Tibial nerve (tissue), 3 donors: ENCODE results near the gene IQCN.

Experiments used
- POLR2A ChIP-seq, 2 donors: fragments of 450-650 bp; IDR thresholded peaks; one replicate each; pipeline ENCODE4 v1.6.1; 2017; ENCODE audit warnings: antibody characterized with exemption in 2 of 2, mild to moderate bottlenecking in 2 of 2, moderate library complexity in 2 of 2
- TF ChIP-seq, protein P1 (sequence below), 5 experiments: fragments of 200-600 bp in 3 of 5; fragments of 450-650 bp in 2 of 5; sonication (generic) in 3 of 5; IDR thresholded peaks; one replicate each; pipeline ENCODE4 v1.5.1; 2016 to 2019; ENCODE audit warnings: antibody characterized with exemption in 5 of 5, mild to moderate bottlenecking in 3 of 5, moderate library complexity in 2 of 5

DNA sequence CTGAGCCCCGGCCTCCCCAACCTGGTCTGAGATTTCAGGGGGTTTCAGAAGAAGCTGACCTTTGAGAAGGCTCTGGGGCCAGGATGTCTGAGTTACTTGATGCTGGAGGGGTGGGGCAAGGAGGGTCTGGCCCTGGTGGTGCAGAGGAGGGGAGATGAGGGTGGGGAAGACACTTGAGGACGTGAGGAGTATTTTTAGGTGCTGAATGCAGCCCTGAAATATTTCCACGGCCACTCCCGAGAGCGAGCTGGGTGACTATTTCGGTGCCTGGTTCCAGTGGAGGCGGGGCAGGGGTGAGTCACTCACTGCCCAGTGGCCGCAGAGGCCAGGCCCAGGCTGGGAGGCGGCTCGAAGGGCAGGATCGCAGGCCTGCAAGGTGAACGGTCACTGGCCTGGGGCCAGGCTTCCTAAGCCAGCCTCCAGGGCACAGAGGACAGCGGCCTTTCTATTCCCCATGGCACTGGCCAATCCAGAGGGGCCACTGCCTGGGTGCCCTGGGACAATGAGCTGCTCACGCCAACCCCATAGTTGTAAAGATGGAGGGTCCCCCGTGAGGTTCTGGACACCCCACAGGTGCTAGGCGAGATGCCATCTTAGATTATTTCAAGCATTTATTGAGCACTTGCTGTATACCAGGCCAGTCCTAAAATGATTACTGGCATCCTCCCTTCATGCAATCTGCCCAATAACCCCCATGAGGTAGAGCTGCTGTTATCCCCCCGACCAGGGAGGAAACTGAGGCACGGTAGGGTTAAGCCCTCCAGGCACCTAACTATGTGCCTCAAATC lies 26.9 kb upstream of the IQCN start:
- TF ChIP-seq, protein P1, sequence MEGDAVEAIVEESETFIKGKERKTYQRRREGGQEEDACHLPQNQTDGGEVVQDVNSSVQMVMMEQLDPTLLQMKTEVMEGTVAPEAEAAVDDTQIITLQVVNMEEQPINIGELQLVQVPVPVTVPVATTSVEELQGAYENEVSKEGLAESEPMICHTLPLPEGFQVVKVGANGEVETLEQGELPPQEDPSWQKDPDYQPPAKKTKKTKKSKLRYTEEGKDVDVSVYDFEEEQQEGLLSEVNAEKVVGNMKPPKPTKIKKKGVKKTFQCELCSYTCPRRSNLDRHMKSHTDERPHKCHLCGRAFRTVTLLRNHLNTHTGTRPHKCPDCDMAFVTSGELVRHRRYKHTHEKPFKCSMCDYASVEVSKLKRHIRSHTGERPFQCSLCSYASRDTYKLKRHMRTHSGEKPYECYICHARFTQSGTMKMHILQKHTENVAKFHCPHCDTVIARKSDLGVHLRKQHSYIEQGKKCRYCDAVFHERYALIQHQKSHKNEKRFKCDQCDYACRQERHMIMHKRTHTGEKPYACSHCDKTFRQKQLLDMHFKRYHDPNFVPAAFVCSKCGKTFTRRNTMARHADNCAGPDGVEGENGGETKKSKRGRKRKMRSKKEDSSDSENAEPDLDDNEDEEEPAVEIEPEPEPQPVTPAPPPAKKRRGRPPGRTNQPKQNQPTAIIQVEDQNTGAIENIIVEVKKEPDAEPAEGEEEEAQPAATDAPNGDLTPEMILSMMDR (IDR thresholded peaks at IDR 0.05), result no peak
- TF ChIP-seq POLR2A (IDR thresholded peaks at IDR 0.05), result no peak
